Stimulated activated effector memory CD8-positive, alpha-beta T cell treated with anti-CD3 and anti-CD28 coated beads, Interleukin-12 subunit alpha, Interleukin-12 subunit beta, amount 100 ng/mL, for 72 hours (primary cell): ENCODE measurements around the gene MSL3B.

Experiments used
- ATAC-seq: fragments of 150-1000 bp; cut with Tn5 transposase; 2 replicates; pipeline ENCODE4 v1.10.0; 2021
- DNase-seq, 2 donors: peaks; one replicate each; pipeline ENCODE4 v3.0.0; 2021 to 2022; ENCODE audit warnings: low spot score in 2 of 2
- H3K27ac Mint-ChIP-seq: one replicate; pipeline ENCODE4 v1.8.0; 2022; ENCODE audit warnings: mild to moderate bottlenecking, mixed read lengths
- H3K36me3 Mint-ChIP-seq: one replicate; pipeline ENCODE4 v1.8.0; 2022; ENCODE audit warnings: mild to moderate bottlenecking, mixed read lengths
- H3K4me1 Mint-ChIP-seq: one replicate; pipeline ENCODE4 v1.8.0; 2022; ENCODE audit warnings: mixed read lengths
- H3K4me3 Mint-ChIP-seq: one replicate; pipeline ENCODE4 v1.8.0; 2022; ENCODE audit warnings: mild to moderate bottlenecking, mixed read lengths
- H3K9me3 Mint-ChIP-seq: one replicate; pipeline ENCODE4 v1.8.0; 2022; ENCODE audit warnings: mixed read lengths

Gene MSL3B

GRCh38 chr2:233845301-233846060 is 22.7 kb downstream of the MSL3B start:
- H3K27ac Mint-ChIP-seq, result no peak overlapping the region
- peaks cover 100% of the 10 kb centered on the region for H3K36me3 Mint-ChIP-seq
- H3K4me1 Mint-ChIP-seq, result peaks cover 9% of the 10 kb centered on the region
- no peaks in the 10 kb centered on the region for H3K9me3 Mint-ChIP-seq
- DNase-seq, result no peak
- no peak overlapping the region for H3K4me3 Mint-ChIP-seq
- ATAC-seq, result no peak

GRCh38 chr2:233844836-233845235 is 23.4 kb downstream of the MSL3B start:
- ATAC-seq (no peak), DNase-seq (no peak)
- Mint-ChIP-seq H3K4me1 (peaks cover 16% of the 10 kb centered on the region), H3K4me3 (no peak overlapping the region), H3K27ac (no peak overlapping the region), H3K9me3 (no peaks in the 10 kb centered on the region), H3K36me3 (peaks cover 100% of the 10 kb centered on the region)

- Mint-ChIP-seq H3K27ac (no peak overlapping the region), H3K36me3 (peaks cover 100% of the 10 kb centered on the region), H3K4me1 (peaks cover 17% of the 10 kb centered on the region), H3K4me3 (no peak overlapping the region), H3K9me3 (no peaks in the 10 kb centered on the region)
- DNase-seq (no peak), ATAC-seq (no peak)
Measured at GRCh38 chr2:233844064-233844807, 23.9 kb downstream of the MSL3B start.

- no peak overlapping the region for H3K27ac Mint-ChIP-seq
Measured at GRCh38 chr2:233841183-233841582, 27.0 kb downstream of the MSL3B start.

GRCh38 chr2:233840520-233840919 is 27.7 kb downstream of the MSL3B start:
- Mint-ChIP-seq H3K9me3 (no peaks in the 10 kb centered on the region), H3K27ac (no peak overlapping the region), H3K4me3 (no peak overlapping the region), H3K36me3 (peaks cover 100% of the 10 kb centered on the region), H3K4me1 (peaks cover 18% of the 10 kb centered on the region)
- DNase-seq (no peak), ATAC-seq (no peak)

More at GRCh38 chr2:233841183-233841582, 27.0 kb downstream of the MSL3B start:
- DNase-seq (no peak), ATAC-seq (no peak)
- Mint-ChIP-seq H3K4me3 (no peak overlapping the region), H3K9me3 (no peaks in the 10 kb centered on the region), H3K4me1 (peaks cover 18% of the 10 kb centered on the region), H3K36me3 (peaks cover 100% of the 10 kb centered on the region)

- Mint-ChIP-seq H3K27ac (no peak overlapping the region), H3K9me3 (no peaks in the 10 kb centered on the region), H3K4me1 (peaks cover 18% of the 10 kb centered on the region), H3K4me3 (no peak overlapping the region), H3K36me3 (peaks cover 93% of the 10 kb centered on the region)
- peak; percentile 19 for ATAC-seq
- no peak for DNase-seq
Measured at GRCh38 chr2:233839447-233839820, 28.8 kb downstream of the MSL3B start.

- ATAC-seq (no peak), DNase-seq (no peak)
- Mint-ChIP-seq H3K27ac (peak overlapping the region; percentile 60), H3K36me3 (peaks cover 88% of the 10 kb centered on the region), H3K4me3 (no peak overlapping the region), H3K9me3 (no peaks in the 10 kb centered on the region), H3K4me1 (peaks cover 18% of the 10 kb centered on the region)
Measured at GRCh38 chr2:233838726-233839446, 29.3 kb downstream of the MSL3B start.

GRCh38 chr2:233838251-233838650 is 29.9 kb downstream of the MSL3B start:
- H3K4me1 Mint-ChIP-seq, result peaks cover 18% of the 10 kb centered on the region
- H3K36me3 Mint-ChIP-seq, result peaks cover 81% of the 10 kb centered on the region
- no peaks in the 10 kb centered on the region for H3K9me3 Mint-ChIP-seq
- DNase-seq, result no peak
- peak overlapping the region; percentile 60 for H3K27ac Mint-ChIP-seq
- no peak overlapping the region for H3K4me3 Mint-ChIP-seq
- no peak for ATAC-seq

- ATAC-seq, result no peak
- Mint-ChIP-seq H3K4me3 (no peak overlapping the region), H3K36me3 (peaks cover 77% of the 10 kb centered on the region), H3K9me3 (no peaks in the 10 kb centered on the region), H3K27ac (peak overlapping the region; percentile 60), H3K4me1 (peaks cover 18% of the 10 kb centered on the region)
- DNase-seq, result no peak
Measured at GRCh38 chr2:233837694-233838229, 30.4 kb downstream of the MSL3B start.

- no peak overlapping the region for H3K27ac Mint-ChIP-seq
- no peak for ATAC-seq
- no peaks in the 10 kb centered on the region for H3K9me3 Mint-ChIP-seq
- DNase-seq, result no peak
- H3K36me3 Mint-ChIP-seq, result peaks cover 63% of the 10 kb centered on the region
- H3K4me3 Mint-ChIP-seq, result no peak overlapping the region
- peaks cover 18% of the 10 kb centered on the region for H3K4me1 Mint-ChIP-seq
Measured at GRCh38 chr2:233836359-233836758, 31.8 kb downstream of the MSL3B start.

GRCh38 chr2:233835230-233836186 is 32.7 kb downstream of the MSL3B start:
- Mint-ChIP-seq H3K9me3 (no peaks in the 10 kb centered on the region), H3K4me3 (no peak overlapping the region), H3K36me3 (peaks cover 54% of the 10 kb centered on the region), H3K4me1 (peaks cover 16% of the 10 kb centered on the region), H3K27ac (no peak overlapping the region)
- DNase-seq (no peak), ATAC-seq (no peak)

- peaks cover 32% of the 10 kb centered on the region for H3K36me3 Mint-ChIP-seq
- no peak for DNase-seq
- H3K4me1 Mint-ChIP-seq, result peaks cover 5% of the 10 kb centered on the region
- no peaks in the 10 kb centered on the region for H3K9me3 Mint-ChIP-seq
- ATAC-seq, result no peak
- H3K4me3 Mint-ChIP-seq, result no peak overlapping the region
- H3K27ac Mint-ChIP-seq, result no peak overlapping the region
Measured at GRCh38 chr2:233833345-233833744, 34.8 kb downstream of the MSL3B start.

GRCh38 chr2:233832869-233833311 is 35.3 kb downstream of the MSL3B start:
- peaks cover under 1% of the 10 kb centered on the region for H3K4me1 Mint-ChIP-seq

GRCh38 chr2:233832414-233832813 is 35.8 kb downstream of the MSL3B start:
- no peak for ATAC-seq
- no peak overlapping the region for H3K27ac Mint-ChIP-seq
- no peak for DNase-seq
- no peaks in the 10 kb centered on the region for H3K4me1 Mint-ChIP-seq
- H3K4me3 Mint-ChIP-seq, result no peak overlapping the region
- H3K36me3 Mint-ChIP-seq, result peaks cover 23% of the 10 kb centered on the region
- H3K9me3 Mint-ChIP-seq, result no peaks in the 10 kb centered on the region

More at GRCh38 chr2:233832869-233833311, 35.3 kb downstream of the MSL3B start:
- H3K36me3 Mint-ChIP-seq, result peaks cover 28% of the 10 kb centered on the region
- no peaks in the 10 kb centered on the region for H3K9me3 Mint-ChIP-seq
- DNase-seq, result no peak
- no peak overlapping the region for H3K27ac Mint-ChIP-seq
- H3K4me3 Mint-ChIP-seq, result no peak overlapping the region
- ATAC-seq, result peak; percentile 4
